Ectodermal cell (in vitro differentiated cells): ENCODE data around the gene GLRX5.

ENCODE experiments used
- H3K27ac ChIP-seq: 2 replicates; pipeline ENCODE4 v1.7.0; 2013; ENCODE audit warnings: mild to moderate bottlenecking, low read depth, low read length; ENCODE audit not compliant: insufficient read depth, poor library complexity, severe bottlenecking
- H3K27me3 ChIP-seq: 2 replicates; pipeline ENCODE4 v1.7.0; 2013; ENCODE audit warnings: mild to moderate bottlenecking, low read length; ENCODE audit not compliant: insufficient read depth, control insufficient read depth, poor library complexity, severe bottlenecking
- H3K36me3 ChIP-seq: one replicate; pipeline ENCODE4 v1.7.0; 2013; ENCODE audit warnings: low read length; ENCODE audit not compliant: control insufficient read depth, insufficient read depth
- H3K4me1 ChIP-seq: one replicate; pipeline ENCODE4 v1.7.0; 2013; ENCODE audit warnings: low read length; ENCODE audit not compliant: control insufficient read depth, insufficient read depth
- H3K4me3 ChIP-seq: 2 replicates; pipeline ENCODE4 v1.7.0; 2013; ENCODE audit warnings: low read depth, low read length, control low read depth; ENCODE audit not compliant: insufficient read depth
- H3K9me3 ChIP-seq: 2 replicates; pipeline ENCODE4 v1.7.0; 2013; ENCODE audit warnings: mild to moderate bottlenecking, low read length, moderate library complexity; ENCODE audit not compliant: control insufficient read depth
- WGBS, 2 experiments: methylation state at CpG; one replicate each; pipeline ENCODE4 v1.1.7; 2013; ENCODE audit warnings: missing lambda C conversion rate in 2 of 2; 5-methylcytosine and 5-hydroxymethylcytosine counted together

Gene GLRX5

DNA sequence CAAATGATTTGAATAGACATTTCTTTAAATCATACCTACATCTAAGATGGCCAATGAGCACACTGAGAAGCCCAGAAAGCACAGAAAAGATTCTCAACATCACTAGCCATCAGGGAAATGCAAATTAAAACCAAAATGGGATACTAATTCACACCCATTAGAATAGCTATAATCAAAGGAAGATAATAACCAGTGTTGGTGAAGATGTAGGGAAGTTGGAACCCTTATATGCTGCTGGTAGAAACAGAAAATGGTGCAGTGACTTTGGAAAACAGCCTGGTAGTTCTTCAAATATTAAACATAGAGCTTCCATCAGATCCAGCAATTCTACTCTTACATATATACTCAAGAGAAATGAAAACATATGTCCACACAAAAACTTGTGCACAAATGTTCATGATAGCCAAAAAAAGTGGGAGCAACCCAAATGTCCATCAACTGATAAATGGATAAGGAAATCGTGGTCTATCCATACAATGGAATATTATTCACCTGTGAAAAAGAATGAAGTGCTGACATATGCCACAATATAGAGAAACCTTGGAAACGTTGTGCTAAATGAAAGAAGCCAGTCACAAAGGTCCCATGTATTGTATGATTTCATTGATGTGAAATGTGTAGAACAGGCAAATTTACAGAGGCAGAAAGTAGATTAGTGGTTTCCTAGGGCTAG is 42.8 kb upstream of the GLRX5 start:
- no peak overlapping the region for H3K27ac ChIP-seq
- WGBS, 2 experiments: 84 to 86% methylated on average over 2 of the region's 2 CpGs
- no peak overlapping the region for H3K4me3 ChIP-seq
- peaks cover 9% of the 10 kb centered on the region for H3K4me1 ChIP-seq
- H3K9me3 ChIP-seq: no peaks in the 10 kb centered on the region
- H3K36me3 ChIP-seq: no peaks in the 10 kb centered on the region
- no peaks in the 10 kb centered on the region for H3K27me3 ChIP-seq

DNA sequence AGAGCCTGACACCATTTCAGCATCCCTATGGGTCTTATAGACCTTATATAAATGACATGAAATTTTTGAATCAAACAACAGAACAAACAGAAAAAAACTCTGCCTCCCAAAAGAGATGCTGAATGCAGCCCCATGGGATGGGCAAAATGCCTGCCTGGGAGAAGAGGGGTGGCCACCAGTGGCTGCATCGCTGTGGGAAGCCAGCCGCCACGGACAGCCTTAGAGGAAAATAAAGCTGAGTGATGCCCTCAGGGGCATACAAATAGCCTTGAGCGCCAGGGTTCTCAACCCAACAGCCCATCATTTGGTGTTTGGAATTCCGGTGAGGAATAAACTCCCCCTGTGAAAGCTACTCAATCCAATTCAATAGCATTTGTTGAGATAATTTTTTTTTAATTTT is 41.3 kb upstream of the GLRX5 start:
- Histone ChIP-seq H3K4me1 (peaks cover 9% of the 10 kb centered on the region), H3K27me3 (no peaks in the 10 kb centered on the region), H3K27ac (no peak overlapping the region), H3K36me3 (no peaks in the 10 kb centered on the region), H3K4me3 (no peak overlapping the region), H3K9me3 (no peaks in the 10 kb centered on the region)
- 90 to 91% methylated on average over 4 to 5 of the region's 5 CpGs for WGBS, 2 experiments

DNA sequence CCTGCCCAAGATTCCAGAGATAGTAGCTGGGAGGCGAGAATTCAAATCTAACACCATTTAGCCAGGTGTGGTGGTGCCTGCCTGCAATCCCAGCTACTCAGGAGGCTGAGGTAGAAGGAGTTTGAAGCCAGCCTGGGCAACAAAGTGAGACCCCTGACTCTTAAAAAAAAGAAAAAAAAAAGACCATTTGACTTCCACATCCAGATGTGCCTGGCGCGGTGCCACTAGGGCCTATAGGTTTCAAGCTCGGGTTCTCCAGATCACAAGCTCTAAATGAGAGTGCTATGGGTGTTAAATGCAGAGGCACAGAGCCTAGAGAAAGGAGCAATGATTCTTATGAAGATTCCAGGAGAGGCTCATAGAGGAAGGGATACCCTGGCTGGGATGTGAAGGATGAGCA is 40.9 kb upstream of the GLRX5 start:
- no peaks in the 10 kb centered on the region for H3K9me3 ChIP-seq
- WGBS, 2 experiments: 94 to 96% methylated on average over 4 of the region's 4 CpGs

DNA sequence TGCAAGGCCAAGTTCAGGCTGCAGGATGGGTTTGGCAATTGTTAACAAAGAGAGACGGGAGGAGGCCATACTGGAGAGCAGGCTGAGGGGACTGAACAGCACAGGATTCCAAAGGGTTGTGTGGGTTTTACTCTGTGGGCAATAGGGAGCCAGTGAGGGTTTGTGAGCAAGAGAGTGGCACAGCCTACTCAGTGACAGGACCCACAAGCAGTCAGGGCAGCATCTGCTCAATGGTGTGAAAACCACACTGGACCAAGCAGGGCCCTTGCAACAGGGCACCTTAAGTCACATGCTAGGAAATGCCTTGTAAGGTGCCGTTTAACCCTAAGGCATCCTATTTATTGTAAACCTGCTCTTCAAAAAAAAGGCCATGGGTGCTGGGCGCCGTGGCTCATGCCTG is 40.4 kb upstream of the GLRX5 start:
- Histone ChIP-seq H3K4me1 (peaks cover 9% of the 10 kb centered on the region), H3K27ac (no peak overlapping the region), H3K36me3 (no peaks in the 10 kb centered on the region), H3K27me3 (no peaks in the 10 kb centered on the region), H3K9me3 (no peaks in the 10 kb centered on the region), H3K4me3 (no peak overlapping the region)
- 79 to 93% methylated on average over 4 of the region's 4 CpGs for WGBS, 2 experiments

More for the DNA sequence above, 40.9 kb upstream of the GLRX5 start:
- Histone ChIP-seq H3K4me3 (no peak overlapping the region), H3K27me3 (no peaks in the 10 kb centered on the region), H3K36me3 (no peaks in the 10 kb centered on the region), H3K27ac (no peak overlapping the region), H3K4me1 (peaks cover 9% of the 10 kb centered on the region)

DNA sequence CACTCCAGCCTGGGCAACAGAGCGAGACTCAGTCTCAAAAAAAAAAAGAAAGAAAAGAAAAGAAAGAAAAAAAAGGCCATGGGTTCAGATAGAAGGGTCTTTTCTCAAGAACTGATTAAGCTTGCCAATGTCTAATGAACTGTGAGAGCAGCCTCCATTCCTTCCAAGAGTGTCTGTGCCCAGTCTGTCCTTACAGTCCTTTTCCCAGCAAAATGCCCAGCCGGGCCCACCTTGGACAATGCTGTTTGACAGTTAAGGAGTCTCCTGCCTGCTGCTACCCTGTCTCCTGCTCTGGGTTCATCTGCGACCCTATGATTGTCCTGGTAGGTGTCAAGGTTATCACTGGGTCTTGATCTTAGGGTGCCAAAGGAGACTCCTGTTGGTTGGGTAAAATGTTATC is 39.8 kb upstream of the GLRX5 start:
- WGBS, 2 experiments: 90 to 95% methylated on average over 3 of the region's 3 CpGs
- H3K27ac ChIP-seq: no peak overlapping the region
- H3K9me3 ChIP-seq: no peaks in the 10 kb centered on the region
- no peaks in the 10 kb centered on the region for H3K27me3 ChIP-seq
- peaks cover 9% of the 10 kb centered on the region for H3K4me1 ChIP-seq
- no peak overlapping the region for H3K4me3 ChIP-seq
- no peaks in the 10 kb centered on the region for H3K36me3 ChIP-seq

DNA sequence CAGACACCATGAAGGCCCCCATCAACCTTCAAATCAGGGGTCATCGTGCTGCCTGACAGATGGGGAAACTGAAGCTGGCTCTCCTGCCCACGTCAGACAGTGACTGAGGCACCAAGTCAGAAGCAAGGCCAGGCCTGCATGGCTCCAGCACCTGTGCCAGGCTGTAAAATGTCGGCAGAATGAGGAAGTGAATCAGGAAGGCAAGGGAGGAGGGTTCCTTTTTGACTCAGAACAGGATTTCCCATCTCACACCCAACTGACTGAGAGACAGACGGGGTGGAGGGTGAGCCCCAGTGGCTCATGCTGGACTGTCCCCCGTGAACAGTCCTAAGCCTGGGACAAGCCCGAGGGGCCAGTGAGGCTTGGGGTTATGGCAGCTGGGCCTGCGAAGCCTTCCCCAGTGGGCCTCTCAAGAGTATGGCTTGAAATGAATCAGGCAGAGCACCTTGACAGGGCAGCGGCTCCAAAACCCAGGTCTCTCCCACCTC is 39.3 kb upstream of the GLRX5 start:
- Histone ChIP-seq H3K4me3 (no peak overlapping the region), H3K9me3 (no peaks in the 10 kb centered on the region), H3K27ac (no peak overlapping the region), H3K36me3 (no peaks in the 10 kb centered on the region), H3K4me1 (peaks cover 13% of the 10 kb centered on the region), H3K27me3 (no peaks in the 10 kb centered on the region)
- 93 to 95% methylated on average over 8 of the region's 8 CpGs for WGBS, 2 experiments

DNA sequence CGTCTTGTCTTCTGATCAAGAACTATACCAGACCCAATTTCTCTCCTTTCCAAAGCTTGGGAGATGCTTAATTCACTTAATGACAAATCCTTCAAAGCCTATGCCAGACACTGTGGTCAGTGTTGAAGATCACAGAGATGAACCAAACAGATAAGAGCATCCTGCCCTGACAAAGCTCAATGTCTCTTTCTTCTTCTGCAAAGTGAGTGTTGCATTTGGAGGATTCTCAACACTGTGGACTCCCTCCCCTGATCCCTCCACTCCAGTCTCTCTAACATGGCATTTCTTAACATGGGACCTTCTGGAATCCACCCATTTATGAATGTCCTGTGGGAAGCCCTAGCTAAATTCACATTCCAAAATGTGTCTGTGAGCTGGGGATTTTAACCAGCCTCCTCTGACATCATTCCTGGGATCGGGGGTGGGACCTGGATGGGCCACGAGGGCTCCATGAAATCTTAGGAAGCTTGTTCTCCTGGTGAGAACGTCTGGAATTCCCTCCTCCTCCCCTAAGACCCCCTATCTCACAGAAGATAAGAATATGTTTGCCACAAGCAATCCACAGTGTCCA is 38.7 kb upstream of the GLRX5 start:
- Histone ChIP-seq H3K27me3 (no peaks in the 10 kb centered on the region), H3K4me3 (no peak overlapping the region), H3K36me3 (no peaks in the 10 kb centered on the region), H3K4me1 (peaks cover 14% of the 10 kb centered on the region), H3K9me3 (no peaks in the 10 kb centered on the region), H3K27ac (no peak overlapping the region)
- 61 to 75% methylated on average over 4 of the region's 4 CpGs for WGBS, 2 experiments

DNA sequence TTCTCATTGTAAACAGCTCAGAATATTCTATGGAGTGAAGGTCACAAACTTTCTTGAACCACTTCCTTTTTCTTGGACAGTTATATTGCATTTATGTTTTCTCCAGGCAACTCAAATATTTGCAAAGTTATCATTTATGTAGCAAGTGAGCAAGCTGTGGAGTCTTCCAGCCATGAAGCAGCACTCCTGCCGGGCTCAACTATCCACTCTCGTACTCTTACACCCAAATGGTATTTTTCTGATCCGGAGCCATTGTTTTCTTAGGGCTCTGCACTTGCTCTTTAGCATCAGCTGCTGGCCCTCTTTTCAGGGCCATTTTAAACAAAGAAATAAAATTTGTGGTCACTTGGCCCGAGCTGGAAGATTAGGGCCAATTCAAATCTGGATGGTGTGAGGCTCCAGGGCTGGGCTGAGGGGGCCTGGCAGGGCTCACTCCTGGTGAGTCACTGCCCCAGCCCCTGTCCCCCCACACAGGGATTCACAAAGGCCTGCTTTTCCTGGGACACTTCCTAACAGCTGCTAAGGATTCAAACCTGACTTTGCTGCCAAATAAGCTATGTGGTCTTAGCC is 38.1 kb upstream of the GLRX5 start:
- no peak overlapping the region for H3K4me3 ChIP-seq
- no peaks in the 10 kb centered on the region for H3K9me3 ChIP-seq
- H3K4me1 ChIP-seq: peaks cover 14% of the 10 kb centered on the region
- WGBS, 2 experiments: 62 to 71% methylated on average over 4 of the region's 4 CpGs
- H3K27ac ChIP-seq: no peak overlapping the region
- no peaks in the 10 kb centered on the region for H3K27me3 ChIP-seq
- H3K36me3 ChIP-seq: no peaks in the 10 kb centered on the region

DNA sequence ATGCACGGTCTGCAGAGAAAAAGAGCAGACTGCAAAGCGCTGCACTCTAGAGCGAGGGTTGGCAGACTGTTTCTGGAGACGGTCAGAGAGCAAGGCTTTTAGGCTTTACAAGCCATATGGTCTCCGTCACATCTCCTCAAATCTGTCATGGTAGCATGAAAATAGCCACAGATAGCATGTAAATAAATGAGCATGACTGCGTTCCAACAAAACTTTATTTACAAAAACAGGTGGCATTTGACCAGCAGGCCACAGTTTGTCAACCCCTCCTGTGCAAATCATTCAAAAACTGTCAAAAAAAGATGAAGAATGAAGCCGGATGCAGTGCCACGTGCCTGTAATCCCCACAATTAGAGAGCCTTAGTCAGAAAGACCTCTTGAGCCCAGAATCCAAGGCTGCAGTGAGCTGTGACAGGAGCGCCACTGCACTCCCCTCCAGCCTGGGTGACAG is 37.3 kb upstream of the GLRX5 start:
- Histone ChIP-seq H3K27me3 (no peaks in the 10 kb centered on the region), H3K27ac (no peak overlapping the region), H3K4me1 (peaks cover 14% of the 10 kb centered on the region), H3K36me3 (no peaks in the 10 kb centered on the region), H3K4me3 (no peak overlapping the region), H3K9me3 (no peaks in the 10 kb centered on the region)
- 83 to 85% methylated on average over 9 of the region's 9 CpGs for WGBS, 2 experiments

DNA sequence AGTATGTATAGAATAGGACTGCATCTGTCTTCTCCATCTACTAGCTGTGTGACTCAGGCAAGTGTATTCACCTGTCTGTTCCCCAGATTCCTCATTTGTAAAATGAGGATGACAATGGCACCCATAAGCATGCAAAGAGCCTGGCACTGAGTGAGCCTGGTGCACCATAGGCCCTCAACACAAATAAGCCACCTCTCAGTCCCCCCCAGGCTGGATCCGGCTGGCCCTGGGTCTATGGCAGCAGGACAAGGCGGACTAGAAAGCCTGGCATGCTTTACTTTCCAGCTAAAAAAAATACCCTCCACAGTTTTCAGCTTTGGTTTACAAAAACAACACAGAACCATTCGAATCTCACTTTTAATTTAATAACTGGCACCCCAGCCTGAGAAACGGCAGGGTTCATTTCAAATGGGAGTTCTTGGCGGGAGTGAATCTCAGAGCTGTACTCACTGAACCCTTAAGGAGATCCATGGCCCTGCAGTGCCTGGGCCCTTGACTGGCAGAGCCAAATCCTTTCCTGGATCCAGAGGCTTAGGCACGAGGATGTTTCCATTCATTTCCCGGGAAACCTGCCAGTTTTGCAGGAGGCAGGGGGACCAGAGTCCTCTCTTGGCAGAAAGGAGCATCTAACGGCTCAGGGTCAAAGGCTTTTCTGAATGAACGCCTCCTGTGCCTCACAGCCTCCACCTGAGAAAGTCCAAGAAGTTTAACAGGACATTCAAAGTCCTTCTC is 36.1 kb upstream of the GLRX5 start:
- Histone ChIP-seq H3K9me3 (no peaks in the 10 kb centered on the region), H3K4me3 (no peak overlapping the region), H3K36me3 (no peaks in the 10 kb centered on the region), H3K27me3 (no peaks in the 10 kb centered on the region), H3K4me1 (peaks cover 14% of the 10 kb centered on the region), H3K27ac (no peak overlapping the region)
- 88 to 90% methylated on average over 9 of the region's 9 CpGs for WGBS, 2 experiments
